ENCODE data around the gene TMCO4.

Gene TMCO4

DNA sequence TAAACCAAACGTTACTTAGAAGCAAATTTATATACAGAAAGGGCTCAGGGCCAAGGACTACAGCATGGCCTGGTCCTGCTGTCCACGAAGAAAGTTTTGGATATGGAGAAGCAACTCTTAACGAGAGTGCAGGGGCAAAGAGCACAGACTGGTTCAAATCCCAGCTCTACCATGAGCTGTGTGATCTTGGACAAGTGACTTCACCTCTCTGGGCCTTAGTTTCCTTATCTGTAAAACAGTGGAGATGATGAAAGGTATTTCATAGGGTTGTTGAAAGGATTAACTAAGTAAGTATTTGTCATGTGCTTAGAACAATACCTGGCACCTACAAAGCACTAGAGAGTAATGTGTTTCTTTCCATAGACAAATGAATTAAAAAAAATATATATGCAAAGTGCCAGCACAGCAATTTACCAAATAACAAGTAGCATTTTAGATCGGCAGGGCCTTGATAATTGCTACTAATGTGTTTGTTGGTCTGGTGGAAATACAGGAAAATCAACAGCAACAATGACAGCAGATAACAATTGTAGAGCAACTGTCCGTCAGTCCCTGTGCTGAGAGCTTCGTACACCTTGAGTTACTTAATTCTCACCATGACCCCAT, 25.4 kb downstream of the TMCO4 start:
- no peak for DNase-seq

DNA sequence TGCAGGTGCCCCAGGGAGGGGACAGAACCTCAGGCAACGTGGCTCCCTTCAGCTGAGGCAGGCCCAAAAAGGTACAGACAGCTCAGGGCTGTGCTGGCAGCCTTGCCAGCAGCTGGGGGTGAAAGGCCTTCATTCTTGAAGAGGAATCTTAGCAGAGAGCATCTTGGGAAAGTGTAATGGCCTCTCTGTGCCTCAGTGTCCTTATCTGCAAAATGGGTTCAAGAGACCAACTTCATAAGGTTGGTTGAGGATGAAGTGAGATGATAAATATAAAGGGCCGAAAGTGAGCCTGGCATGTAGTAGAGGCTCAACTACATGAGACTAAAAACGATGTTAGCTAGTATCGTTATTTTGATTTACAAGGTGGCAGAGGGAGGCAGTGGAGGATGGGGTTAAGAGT, 26.2 kb downstream of the TMCO4 start:
- no peak for DNase-seq

DNA sequence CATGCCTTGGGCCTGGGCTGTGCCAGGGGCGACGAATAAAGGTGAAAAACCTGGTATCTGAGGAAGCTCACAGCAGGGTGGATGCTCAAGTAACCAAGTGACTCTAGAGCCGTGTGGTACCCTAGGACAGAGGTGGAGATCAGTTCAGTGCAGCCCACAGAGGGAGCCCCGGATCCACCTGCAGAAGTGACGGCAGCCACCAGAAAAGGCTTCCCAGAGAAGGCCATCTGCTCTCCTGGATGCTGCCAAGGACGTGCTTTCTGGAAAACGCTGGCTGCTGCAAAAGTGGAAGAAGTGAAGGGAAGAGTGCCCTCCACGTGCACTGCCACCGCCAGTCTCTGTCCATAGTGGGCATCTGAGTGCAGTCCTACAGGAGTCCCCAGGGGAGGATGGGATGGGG, 27.7 kb downstream of the TMCO4 start:
- DNase-seq: no peak

GRCh38 chr1:19771350-19771749, 28.4 kb downstream of the TMCO4 start:
- no peak for DNase-seq

- DNase-seq: no peak
These were observed 29.1 kb downstream of the TMCO4 start for GRCh38 chr1:19770436-19771190.

- DNase-seq: no peak
These were observed 30.3 kb downstream of the TMCO4 start for GRCh38 chr1:19769211-19769932.

- no peak for DNase-seq
These were observed 31.1 kb downstream of the TMCO4 start for GRCh38 chr1:19768353-19769210.

- no peak for DNase-seq
These were observed 34.1 kb downstream of the TMCO4 start for GRCh38 chr1:19765623-19766022.

DNA sequence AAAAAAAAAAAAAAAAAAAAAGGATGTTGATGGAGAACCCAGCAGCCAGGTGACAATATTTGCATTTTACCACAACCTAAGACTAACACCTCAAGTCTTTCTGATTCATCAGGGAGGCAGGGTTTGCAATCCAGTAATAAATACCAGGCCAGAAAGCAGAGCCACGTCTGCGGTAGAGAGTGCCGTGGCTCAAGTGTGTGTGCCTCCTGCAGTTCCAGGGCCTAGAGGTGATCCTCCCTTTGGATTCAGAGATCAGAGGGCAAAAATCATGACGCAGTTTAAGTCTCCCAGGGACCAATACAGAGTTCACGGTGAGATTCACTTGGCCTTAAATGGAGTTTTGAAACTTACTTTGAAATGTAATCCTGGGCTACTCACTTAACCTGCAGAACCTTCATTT, 34.9 kb downstream of the TMCO4 start:
- no peak for DNase-seq

DNA sequence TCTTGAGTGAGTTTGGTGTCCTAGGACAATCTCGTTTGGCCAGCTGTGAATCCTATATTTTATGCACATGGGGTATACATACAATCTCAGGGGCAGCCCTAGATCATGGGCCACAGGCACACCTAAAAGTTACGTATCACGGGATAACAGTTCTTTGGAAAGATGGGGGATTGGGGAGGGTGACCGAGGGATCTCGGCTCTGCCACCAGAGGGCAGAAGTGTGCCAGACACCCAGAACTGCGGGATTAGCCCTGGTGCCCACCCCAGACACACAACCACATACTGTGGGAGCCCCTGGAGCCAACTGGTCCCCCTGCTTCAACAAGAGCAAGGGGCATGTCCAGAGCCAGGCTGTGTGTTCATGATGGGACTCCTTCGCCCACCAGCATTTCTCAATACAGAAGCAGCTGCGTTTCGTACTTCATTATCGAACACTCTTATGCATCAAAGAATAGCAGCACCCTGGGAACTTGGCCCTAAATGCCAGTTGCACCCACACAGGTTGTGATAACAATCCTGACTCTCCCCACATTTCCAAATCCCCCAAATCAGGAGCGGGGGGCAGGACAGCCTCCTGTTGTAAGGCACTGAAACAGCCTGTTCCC, 37.4 kb downstream of the TMCO4 start:
- DNase-seq: no peak

DNA sequence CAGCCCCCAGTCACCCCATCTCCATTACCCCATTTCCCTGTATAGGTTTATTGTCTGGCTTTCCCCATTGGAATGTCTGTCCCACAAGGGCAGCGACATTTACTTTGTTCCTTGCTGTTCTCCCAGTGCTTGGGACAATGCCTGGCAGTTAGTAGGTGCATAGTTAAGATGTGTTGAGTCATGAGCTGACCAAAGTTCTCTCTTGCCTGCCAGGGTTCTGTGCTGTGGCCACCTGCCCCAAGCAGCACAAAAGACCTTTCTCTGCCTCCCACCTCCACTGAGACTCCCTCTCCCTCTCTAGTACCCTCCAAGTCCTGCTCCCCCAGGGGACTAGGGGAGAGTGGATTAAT, 40.0 kb downstream of the TMCO4 start:
- DNase-seq: no peak

GRCh38 chr1:19758227-19758830, 41.4 kb downstream of the TMCO4 start:
- no peak for DNase-seq

GRCh38 chr1:19757641-19758040, 42.1 kb downstream of the TMCO4 start:
- DNase-seq: no peak

- DNase-seq: no peak
These were observed 43.2 kb downstream of the TMCO4 start for GRCh38 chr1:19756480-19756879.

DNA sequence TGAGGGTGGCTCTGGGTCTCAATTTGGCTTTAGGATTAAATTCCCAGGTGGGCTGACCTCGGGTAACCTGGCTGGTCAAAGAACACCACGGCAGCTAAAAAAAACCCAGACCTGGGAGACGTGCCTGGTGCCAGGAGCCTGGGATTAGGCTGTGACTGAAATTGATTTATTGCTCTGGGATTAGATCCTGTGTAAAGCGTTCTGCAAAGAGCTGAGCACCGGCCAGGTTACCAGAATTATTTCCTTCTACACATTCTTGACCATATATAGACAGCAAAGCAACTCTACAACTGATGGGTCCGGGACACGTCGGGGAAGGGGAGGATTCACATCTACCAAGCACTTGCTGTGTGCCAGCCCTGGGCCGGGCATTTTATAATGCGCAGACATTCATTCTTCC, 45.2 kb downstream of the TMCO4 start:
- DNase-seq: no peak

DNA sequence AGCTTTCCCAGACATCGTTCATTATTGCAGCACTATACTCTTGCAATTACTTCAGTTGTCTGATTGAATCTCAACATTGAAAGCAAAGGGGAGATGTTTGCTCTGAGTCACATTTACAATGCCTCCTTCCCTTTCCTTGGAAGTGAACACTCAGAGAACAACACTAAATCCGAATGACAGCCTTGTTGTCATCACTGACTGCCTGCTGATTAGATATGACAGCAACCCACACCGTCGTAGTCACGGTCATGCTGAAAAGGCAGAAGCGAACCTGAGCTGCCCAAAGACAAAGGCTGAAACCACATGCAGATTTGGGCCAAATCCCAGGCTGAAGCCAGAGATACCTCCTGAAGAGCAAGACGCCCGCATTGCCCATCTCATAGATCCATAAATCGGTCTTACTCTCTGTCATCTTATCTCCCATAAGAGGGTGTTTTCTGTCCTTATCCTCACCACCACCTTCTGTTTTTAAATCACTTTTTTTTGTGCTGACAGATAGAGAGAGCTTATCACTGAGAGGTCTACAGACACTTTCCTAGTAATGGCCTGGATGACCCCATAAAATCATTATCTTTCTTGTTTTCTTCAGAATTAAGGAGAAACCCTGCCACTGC, 47.5 kb downstream of the TMCO4 start:
- DNase-seq: no peak

- no peak for DNase-seq
These were observed 48.8 kb downstream of the TMCO4 start for GRCh38 chr1:19750882-19751276.

DNA sequence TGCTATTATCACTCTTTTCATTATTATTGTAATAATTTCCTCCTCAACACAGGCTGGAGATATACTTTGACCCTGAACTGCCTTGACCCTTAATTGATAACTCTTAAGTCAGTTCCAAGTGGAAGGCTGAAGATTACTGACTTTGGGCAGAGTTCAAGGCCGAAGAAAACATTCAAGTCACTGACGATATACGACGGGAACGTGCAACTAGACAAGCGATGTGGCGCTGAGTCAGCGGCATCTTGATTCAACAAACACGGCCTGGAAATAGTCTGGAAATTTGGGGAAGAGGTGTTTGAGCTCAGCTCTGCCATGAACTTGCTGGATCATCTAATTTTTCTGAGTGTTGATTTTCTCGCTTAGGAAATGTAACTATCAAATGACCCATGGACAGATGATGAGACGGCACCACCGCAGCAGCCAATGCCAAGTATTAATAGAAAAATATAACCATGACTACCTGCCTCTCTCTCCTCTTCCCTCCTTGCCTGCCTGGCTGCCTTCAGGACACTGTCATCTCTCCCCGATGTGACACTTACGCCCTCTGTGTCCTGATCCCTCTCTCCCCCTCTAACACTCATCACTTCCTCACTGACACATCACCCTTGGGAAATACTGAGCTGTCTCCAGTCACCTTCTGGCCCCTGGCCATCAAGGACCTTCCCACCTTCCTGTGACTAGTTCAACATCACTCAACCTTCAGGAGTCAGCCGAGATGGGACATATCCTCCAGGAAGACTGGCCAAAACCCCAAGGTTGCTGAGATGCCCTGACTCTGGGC, 49.4 kb downstream of the TMCO4 start:
- no peak for DNase-seq

DNA sequence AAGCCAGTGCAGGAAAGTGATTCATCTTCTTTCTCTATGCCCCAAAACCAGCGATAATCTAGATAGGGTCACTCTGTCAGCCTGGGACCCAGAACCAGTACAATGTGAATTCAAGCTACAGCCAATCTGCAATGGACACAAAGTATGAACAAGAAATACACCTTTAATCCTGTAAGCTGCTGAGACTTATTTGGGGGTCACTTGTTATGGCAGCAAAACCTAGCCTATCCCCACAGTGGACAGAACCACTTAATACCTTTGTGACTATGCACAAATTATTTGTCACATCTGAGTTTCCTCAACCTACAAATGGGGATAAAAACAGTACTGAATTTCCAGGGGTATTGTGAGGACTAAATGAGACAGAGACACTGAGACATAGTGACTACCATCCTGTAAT, 50.0 kb downstream of the TMCO4 start:
- no peak for DNase-seq

DNA sequence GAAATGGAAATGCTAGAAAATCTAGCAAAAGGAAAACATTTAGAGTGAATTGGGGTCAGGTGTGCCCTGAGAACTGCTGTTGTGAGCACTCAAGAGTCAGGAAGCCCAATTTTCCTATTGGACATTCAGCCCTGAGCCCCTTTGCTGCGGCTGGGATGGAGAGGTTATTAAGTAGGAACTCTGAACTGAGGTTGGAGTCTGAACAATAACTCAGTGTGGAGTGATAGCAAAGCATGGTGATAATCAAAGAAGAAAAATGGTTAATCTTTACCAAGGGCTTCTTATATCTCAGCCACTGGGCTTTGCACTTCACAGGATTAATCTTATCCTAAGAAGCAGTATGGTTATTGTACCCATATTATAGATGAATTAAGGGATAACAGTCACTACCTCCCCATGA, 52.0 kb downstream of the TMCO4 start:
- no peak for DNase-seq

GRCh38 chr1:19744886-19745285, 54.8 kb downstream of the TMCO4 start:
- no peak for DNase-seq
